Measurements from ENCODE around the gene PNPLA2.

Gene PNPLA2

DNA sequence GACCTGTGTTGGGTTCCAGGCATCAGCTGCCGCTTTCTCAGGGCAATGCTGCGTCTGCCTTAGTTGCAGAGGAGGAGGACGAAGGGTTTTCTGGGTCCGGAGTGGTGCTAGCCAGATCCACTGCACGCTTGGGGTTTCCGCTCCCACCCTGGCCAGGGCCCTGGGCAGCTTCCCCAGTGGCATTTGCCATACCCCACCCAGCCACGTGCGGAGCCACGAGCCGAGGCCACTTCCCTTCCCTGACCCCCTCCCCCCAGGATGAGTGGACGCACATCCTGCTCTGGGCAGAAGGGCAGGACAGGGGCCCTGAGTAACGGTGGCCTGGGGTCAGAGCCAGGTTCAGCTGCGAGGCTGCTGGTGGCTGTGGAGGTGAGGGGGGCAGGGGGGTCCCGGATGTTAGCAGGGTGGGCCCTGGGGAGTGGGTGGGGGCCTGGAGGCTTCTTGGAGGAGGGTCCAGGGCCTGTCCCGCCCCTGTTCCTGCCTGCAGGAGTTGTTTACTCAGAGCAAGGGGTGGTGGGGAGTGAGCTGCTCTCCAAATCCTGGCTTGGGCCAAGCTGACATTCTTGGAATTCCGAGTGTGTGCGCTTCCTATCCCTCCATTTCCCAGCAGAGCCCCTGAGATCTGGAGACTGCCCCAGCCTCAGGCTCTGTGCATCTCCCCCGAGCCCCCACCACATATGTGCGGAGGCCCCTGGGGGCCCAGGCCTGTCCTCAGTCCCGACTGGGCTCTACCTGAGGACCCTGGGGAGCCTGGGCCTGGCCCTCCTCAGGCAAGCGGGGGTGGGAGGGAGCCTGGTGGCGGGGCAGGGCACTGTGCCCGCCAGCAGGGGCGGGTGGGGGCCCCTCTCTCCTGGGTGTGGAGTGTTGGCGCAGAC, 25.3 kb downstream of the PNPLA2 start:
- Mint-ChIP-seq H3K27me3 (peaks cover 5% of the 10 kb centered on the region), H3K36me3 (ENCODE audit: low read depth) (peaks cover 29% of the 10 kb centered on the region), H3K9me3 (no peaks in the 10 kb centered on the region), H3K4me1 (ENCODE audit: low read depth) (peaks cover 32% of the 10 kb centered on the region), H3K4me3 (peak overlapping the region; percentile 78), H3K27ac (peak overlapping the region; percentile 57)
- no peak for DNase-seq

DNA sequence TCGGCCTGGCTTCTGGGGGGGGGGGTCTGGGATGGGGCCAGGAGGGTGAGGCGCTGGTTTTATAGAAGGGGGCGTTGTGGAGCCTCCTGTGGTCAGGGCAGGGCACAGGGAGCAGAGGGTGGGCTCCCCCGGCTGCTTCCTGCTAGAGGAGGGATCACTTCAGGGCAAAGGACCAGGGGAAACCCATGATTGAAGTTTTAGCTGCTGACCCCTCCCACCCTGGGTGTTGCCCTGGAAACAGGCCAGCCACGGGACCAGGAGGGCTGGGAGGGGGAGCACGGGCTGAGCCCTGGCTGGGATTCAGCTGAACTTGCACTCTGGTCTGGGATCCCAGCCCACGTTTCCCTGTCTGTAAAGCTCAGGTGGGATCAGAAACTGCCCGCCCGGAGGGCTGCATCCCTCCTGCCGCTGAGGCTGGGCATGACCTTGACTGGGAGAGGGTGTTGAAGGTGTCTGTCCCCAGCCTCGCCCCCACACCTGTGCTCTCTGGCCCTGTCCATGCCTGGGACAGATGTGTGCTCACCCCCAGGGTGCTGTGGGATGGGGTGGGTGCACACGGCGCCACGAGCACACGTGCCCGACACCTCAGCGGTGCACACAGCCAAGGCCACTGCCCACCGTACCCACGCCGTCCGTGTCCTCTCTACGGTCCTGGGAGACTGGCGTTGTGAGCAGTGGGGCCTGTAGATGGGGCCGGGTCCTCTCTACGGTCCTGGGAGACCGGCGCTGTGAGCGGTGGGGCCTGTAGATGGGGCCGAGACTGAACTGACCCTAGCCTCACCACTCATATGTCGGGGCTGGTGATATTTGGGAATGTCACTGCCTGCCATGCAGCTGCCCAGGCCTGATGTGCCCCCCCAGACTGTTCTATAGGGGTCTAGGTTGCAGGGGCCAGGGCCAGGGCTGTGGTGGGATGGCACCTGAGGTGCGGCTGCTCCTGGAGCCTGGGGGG, 26.3 kb downstream of the PNPLA2 start:
- H3K27ac Mint-ChIP-seq = no peak overlapping the region
- no peaks in the 10 kb centered on the region for H3K9me3 Mint-ChIP-seq
- H3K36me3 Mint-ChIP-seq (ENCODE audit: low read depth) = peaks cover 19% of the 10 kb centered on the region
- peaks cover 8% of the 10 kb centered on the region for H3K27me3 Mint-ChIP-seq
- H3K4me1 Mint-ChIP-seq (ENCODE audit: low read depth) = peaks cover 29% of the 10 kb centered on the region
- DNase-seq = no peak
- no peak overlapping the region for H3K4me3 Mint-ChIP-seq

DNA sequence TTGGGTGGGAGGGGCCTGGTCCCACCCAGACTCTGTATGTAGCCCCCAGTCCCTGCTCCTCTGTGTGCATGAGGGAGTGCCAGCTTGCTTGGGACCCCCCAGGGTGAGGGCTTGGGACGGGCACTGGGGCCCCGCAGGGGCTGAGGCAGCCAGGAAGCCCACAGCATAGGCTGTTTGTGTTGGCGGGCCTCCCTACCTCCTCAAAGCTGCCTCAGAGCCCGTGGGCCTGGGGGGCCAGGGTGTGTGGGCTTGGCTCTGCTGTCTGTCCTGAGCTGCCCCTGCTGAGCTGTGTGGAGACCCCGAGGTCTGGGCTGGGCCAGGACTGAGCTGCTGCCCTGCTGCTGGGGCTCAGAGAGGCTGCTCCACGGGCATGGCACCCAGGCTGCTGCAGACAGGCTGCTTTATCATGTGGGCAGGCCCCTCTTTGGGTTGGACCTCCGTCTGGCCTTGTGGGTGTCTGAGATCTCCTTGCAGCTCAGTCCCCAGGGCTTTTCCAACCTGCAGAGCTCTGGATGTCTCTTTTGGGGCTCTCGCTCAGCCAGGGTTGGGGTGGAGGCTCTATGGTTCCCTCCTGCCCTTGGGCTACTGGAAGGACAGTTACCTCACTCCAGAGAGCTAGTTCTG, 27.3 kb downstream of the PNPLA2 start:
- no peak overlapping the region for H3K4me3 Mint-ChIP-seq
- peaks cover 10% of the 10 kb centered on the region for H3K27me3 Mint-ChIP-seq
- no peak for DNase-seq
- peaks cover 9% of the 10 kb centered on the region for H3K36me3 Mint-ChIP-seq (ENCODE audit: low read depth)
- H3K4me1 Mint-ChIP-seq (ENCODE audit: low read depth) = peaks cover 19% of the 10 kb centered on the region
- H3K9me3 Mint-ChIP-seq = no peaks in the 10 kb centered on the region
- H3K27ac Mint-ChIP-seq = no peak overlapping the region

DNA sequence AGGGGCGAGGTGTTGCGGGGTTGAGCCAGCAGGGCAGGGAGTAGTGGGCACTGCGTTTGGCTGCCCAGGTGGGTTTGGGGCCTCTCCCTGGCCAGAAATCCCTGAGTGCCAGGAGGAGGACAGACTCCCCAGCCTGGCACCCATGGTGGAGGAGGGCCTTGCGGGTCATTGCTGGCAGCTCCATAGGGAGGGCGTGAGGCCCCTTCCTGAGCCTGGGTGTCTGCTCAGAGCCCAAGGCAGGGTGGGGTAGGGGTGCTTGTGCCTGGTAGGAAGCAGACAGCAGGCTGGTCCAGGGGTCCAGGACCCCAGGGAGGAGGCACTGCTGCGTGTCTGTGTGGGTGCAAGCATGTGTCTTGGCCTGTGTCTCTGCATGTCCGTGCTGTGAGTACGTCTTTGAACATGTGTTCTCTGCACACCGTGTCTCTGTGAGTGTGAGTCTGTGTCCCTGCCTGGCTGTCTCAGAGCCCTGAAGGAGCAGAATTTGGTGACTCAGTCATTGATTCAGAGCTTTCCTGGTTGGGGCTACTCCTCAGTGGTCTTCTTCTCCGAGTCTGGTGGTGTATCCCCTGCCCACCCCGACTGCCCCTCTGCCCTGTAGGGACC, 27.9 kb downstream of the PNPLA2 start:
- Mint-ChIP-seq H3K4me3 (no peak overlapping the region), H3K27me3 (peaks cover 13% of the 10 kb centered on the region), H3K36me3 (ENCODE audit: low read depth) (peaks cover 3% of the 10 kb centered on the region), H3K27ac (no peak overlapping the region), H3K4me1 (ENCODE audit: low read depth) (peaks cover 14% of the 10 kb centered on the region), H3K9me3 (no peaks in the 10 kb centered on the region)
- no peak for DNase-seq

DNA sequence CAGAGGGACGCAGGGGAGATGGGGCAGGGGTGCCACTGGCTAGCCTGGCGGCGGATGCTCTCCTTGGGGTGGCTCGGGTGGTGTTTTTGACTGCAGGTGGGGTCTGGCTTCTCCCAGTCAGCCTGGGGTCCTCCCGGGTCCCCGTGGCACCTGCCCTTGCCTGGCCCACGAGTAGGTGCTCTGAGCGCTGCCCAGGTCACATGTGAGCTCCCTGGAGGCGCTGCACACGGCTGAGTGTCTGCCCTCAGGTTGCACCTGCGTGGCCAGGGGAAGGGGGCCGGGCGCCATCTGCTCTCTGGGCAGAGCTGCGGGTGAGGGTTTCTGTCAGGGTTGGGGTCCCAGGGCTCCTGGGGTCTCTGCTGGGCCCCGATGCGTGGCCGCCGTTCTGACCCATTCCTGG, 29.2 kb downstream of the PNPLA2 start:
- H3K27ac Mint-ChIP-seq = no peak overlapping the region
- no peak overlapping the region for H3K4me3 Mint-ChIP-seq
- no peak for DNase-seq
- H3K36me3 Mint-ChIP-seq (ENCODE audit: low read depth) = no peaks in the 10 kb centered on the region
- H3K4me1 Mint-ChIP-seq (ENCODE audit: low read depth) = peaks cover 14% of the 10 kb centered on the region
- no peaks in the 10 kb centered on the region for H3K9me3 Mint-ChIP-seq
- H3K27me3 Mint-ChIP-seq = peaks cover 13% of the 10 kb centered on the region

DNA sequence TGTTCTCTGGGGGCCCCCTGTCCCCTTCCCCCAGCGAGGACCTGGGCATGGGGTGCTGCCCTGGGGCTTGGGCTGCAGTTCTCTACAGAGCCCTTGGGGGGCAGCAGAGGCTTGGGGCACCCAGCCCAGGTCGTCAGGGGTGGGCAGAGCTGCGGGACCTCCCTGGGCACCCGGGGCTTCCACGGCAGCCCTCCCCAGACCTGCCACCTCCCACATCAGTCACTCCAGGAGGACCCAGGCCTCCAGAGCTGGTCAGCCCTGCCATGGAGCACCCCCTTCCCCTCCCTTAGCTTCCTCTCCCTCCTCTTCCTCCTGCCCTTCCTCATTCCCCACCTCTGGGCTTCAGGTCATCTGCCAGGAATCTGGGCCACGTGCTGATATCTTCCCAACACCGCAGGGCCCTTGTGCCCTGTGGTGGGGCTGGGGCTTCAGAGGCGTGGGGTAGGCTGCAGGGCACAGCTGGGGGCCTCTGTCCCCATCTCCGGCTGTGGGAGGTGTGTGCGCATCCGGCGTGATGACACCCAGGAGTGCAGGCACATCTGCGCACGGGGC, 29.7 kb downstream of the PNPLA2 start:
- H3K4me3 Mint-ChIP-seq = peak overlapping the region; percentile 41
- no peaks in the 10 kb centered on the region for H3K36me3 Mint-ChIP-seq (ENCODE audit: low read depth)
- H3K4me1 Mint-ChIP-seq (ENCODE audit: low read depth) = peaks cover 13% of the 10 kb centered on the region
- H3K27me3 Mint-ChIP-seq = peaks cover 13% of the 10 kb centered on the region
- no peak overlapping the region for H3K27ac Mint-ChIP-seq
- H3K9me3 Mint-ChIP-seq = no peaks in the 10 kb centered on the region
- peak; percentile 81 for DNase-seq

DNA sequence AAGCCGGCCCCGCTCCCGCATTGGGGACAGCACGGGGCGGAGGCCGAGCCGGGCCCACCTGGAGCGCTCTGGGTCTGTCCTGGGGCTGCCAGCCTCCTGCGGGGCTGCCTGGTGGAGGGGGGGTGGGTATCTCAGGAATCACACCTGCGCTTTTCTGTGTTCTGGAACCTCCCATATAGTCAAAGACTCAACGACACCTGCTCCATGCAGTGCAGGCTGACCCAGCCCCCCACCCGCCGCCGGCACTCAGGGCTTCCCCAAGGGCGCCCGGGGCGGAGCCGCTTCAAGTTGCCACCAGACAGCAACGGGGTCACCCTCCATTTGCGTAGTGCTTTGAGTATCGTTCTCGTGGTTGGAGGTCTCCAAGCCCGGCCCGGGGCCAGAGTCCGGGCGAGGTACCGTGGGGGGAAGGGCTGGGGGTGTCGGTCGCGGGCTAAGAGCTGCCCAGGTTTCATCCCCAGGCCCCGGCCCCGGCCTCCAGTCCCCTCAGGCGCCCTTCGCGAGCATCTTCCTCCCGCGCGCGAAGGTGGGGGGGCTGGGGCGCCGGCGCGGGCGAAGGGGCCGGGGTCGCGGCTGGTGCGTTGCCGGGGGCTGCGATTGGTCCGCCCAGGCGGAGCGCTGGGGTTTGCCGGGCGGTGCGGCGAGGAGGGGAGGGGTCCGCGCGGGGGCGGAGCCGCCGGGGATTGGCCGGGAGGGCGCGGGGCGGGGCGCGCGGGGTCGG, 30.6 kb downstream of the PNPLA2 start:
- no peaks in the 10 kb centered on the region for H3K36me3 Mint-ChIP-seq (ENCODE audit: low read depth)
- peak; percentile 66 for DNase-seq
- H3K4me3 Mint-ChIP-seq = peak overlapping the region; percentile 70
- H3K27me3 Mint-ChIP-seq = peaks cover 13% of the 10 kb centered on the region
- peaks cover 6% of the 10 kb centered on the region for H3K4me1 Mint-ChIP-seq (ENCODE audit: low read depth)
- no peak overlapping the region for H3K27ac Mint-ChIP-seq
- no peaks in the 10 kb centered on the region for H3K9me3 Mint-ChIP-seq

DNA sequence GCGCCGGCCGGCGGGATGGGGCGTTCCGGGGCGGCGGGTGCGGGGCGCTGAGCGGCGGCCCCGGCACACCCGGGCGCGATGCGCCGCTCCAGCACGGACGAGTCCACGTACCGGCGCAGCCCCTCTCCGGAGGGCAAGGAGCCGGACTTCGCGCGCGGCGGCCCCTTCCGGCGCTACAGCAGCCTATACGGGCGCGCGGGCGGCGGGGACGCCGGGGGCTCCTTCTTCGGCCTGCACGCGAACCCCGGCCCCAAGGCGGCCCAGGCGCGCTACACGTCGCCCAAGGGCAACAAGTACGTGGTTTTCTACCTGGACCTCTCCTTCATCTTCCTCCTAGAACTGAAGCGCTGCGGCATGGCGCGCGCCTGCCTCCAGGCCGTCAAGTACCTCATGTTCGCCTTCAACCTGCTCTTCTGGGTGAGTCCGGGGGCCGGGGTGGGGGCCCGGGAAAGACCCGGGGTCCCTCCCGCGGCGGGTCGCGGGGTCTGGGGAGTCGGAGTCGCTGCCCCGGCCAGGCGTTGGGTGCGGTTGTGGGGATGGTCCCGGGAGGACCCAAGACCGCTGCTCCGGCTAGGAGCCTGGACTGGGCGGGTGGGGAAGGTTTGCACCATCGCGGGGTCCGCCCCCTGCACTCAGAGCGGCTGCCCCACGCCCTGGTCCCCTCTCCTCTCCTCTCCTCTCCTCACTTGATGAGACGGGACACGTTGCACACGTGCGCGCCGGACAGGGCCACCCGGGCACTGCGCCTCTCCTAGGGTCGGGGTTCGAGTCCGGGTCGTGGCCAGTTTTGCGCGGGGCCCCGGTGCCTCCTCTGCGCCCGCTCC, 31.4 kb downstream of the PNPLA2 start:
- Mint-ChIP-seq H3K36me3 (ENCODE audit: low read depth) (no peaks in the 10 kb centered on the region), H3K27me3 (peaks cover 13% of the 10 kb centered on the region), H3K9me3 (no peaks in the 10 kb centered on the region), H3K4me3 (no peak overlapping the region), H3K4me1 (ENCODE audit: low read depth) (peaks cover 6% of the 10 kb centered on the region), H3K27ac (no peak overlapping the region)
- DNase-seq = no peak

DNA sequence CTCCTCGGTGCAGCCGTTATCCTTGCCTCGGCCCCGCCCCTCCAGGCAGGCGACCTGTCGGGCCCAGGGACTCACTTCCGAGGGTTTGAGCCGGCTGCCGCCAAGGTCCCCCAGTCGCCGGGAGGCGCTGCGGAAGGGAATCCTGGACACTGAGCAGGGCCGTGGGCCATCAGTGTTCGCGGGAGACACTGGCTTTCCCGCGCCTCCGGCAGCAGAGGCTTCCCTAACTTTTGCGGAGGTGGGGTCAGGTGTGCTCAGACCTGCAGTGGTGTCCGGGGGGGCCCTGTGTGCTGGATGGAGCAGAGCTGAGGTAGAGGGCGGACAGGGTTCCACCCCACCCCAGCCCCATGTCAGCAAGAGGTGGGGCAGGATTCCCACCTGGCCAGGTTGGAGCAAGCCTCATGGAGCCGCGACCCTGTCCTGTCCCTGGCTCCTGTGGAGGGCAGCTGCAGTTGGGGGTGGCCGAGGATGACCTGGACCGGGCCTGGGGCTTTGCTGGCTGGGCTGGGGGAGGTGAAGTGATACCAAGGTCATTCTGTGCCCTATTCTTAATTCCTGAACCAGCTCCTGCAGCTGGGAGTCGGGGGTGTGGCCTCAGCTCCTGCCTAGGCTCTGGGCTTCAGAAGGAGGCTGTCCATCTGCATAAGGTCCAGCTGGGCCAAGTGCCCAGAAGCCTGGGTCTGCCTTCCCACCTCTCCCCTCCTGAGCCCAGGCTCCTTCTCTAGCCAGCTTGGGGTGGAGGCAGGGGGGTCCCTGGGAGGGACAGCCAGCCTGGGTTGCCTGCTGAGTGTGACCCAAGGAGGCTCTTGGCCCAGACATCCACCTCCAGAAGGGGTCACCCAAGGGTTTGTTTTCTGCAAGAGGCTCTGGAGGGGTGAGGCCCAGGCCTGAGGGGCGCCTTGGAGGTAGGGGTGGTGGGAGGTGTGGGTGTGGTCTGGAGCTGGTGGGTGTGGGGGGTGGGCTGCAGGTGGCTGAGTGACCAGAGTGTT, 32.4 kb downstream of the PNPLA2 start:
- no peak for DNase-seq
- H3K9me3 Mint-ChIP-seq = no peaks in the 10 kb centered on the region
- H3K27ac Mint-ChIP-seq = no peak overlapping the region
- H3K36me3 Mint-ChIP-seq (ENCODE audit: low read depth) = no peaks in the 10 kb centered on the region
- H3K27me3 Mint-ChIP-seq = peaks cover 13% of the 10 kb centered on the region
- peaks cover 6% of the 10 kb centered on the region for H3K4me1 Mint-ChIP-seq (ENCODE audit: low read depth)
- no peak overlapping the region for H3K4me3 Mint-ChIP-seq

DNA sequence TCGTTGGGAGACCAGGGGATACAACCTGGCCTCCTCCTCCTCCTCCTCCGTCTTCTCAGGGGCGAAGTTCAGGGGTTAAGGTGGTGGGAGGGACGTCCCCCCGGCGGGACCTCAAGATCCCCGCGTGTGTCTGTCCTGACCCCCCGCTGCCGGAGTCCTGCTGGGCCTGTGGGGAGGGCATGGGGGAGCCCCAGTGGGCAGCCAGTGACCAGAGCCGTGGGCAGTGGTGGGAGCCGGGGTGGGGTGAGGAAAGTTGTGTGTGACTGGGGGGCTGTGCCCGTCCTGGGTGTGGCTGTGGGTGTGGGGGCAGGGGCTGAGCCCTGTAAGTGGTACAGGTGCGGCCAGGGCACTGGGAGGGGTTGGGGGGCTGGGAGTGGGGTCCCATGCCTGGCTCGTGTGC, 34.0 kb downstream of the PNPLA2 start:
- Mint-ChIP-seq H3K4me3 (no peak overlapping the region), H3K9me3 (no peaks in the 10 kb centered on the region), H3K27ac (no peak overlapping the region), H3K36me3 (ENCODE audit: low read depth) (no peaks in the 10 kb centered on the region), H3K4me1 (ENCODE audit: low read depth) (peaks cover 7% of the 10 kb centered on the region), H3K27me3 (peaks cover 13% of the 10 kb centered on the region)
- no peak for DNase-seq

DNA sequence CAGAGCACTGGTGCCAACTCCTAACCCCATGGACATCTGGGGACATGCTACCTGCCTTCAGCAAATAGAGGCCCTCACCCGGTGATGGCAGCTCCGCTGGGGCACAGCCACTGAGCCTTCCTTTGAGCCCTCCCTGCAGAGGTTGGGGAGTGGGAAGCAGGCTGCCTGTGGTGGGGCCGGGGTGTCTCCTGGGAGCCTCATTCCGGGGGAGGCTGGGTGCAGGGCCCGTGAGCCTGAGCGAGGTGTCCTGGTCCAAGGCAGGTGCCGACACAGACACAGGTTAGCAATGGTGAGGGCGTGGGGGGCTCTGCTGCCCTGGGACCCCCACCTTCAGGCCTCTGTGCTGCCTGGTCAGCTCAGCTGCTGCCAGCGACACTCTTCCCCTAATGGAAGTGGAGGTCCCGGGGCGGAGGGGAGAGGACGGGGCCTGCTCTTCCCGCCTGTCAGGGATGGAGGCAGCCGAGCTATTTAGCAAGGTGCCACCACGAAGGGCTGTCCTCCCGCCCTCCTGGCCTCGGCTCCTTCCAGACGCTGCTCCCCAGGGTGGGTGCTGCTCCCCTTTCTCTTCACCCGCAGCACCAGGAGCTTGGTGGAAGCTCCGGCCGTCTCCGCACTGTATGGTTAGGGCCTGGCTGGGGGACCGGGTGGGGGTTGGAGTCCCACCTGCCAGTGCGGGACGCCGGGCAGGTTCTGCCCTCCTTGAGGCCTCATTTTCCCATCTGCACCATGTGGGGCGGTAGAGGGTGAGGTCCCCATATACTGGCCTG, 35.2 kb downstream of the PNPLA2 start:
- Mint-ChIP-seq H3K27me3 (peaks cover 9% of the 10 kb centered on the region), H3K4me3 (no peak overlapping the region), H3K9me3 (no peaks in the 10 kb centered on the region), H3K36me3 (ENCODE audit: low read depth) (no peaks in the 10 kb centered on the region), H3K4me1 (ENCODE audit: low read depth) (peaks cover 1% of the 10 kb centered on the region), H3K27ac (no peak overlapping the region)
- DNase-seq = no peak
